IMR-90 (cell line): ENCODE data around the gene SSX2IP.

Experiments used
- BHLHE40 ChIP-seq: fragments of 150-350 bp; IDR thresholded peaks from 2 replicates; pipeline ENCODE4 v1.6.1; 2016; ENCODE audit warnings: mild to moderate bottlenecking, low read depth, low read length
- CEBPB ChIP-seq: IDR thresholded peaks from 2 replicates; pipeline ENCODE4 v1.6.1; 2012; ENCODE audit warnings: low read depth, low read length, improper control_type of control experiment
- CHD1 ChIP-seq: IDR thresholded peaks from 2 replicates; pipeline ENCODE4 v1.6.1; 2012; ENCODE audit warnings: low read depth, low read length, improper control_type of control experiment
- CTCF ChIP-seq: conservative IDR thresholded peaks from 2 replicates; pipeline ENCODE4 v1.5.1; 2012; ENCODE audit warnings: mild to moderate bottlenecking, low read depth, low read length, improper control_type of control experiment
- FOS ChIP-seq: fragments of 150-350 bp; IDR thresholded peaks from 2 replicates; pipeline ENCODE4 v1.6.1; 2016; ENCODE audit warnings: low read depth, low read length
- MAFK ChIP-seq: IDR thresholded peaks from 2 replicates; pipeline ENCODE4 v1.6.1; 2012; ENCODE audit warnings: low read depth, low read length, improper control_type of control experiment
- MXI1 ChIP-seq: IDR thresholded peaks from 2 replicates; pipeline ENCODE4 v1.6.1; 2012; ENCODE audit warnings: low read depth, mild to moderate bottlenecking, low read length, moderate library complexity, borderline replicate concordance
- NFE2L2 ChIP-seq: fragments of 150-350 bp; IDR thresholded peaks from 2 replicates; pipeline ENCODE4 v1.6.1; 2016; ENCODE audit warnings: low read depth, mild to moderate bottlenecking, low read length
- POLR2A ChIP-seq: IDR thresholded peaks from 2 replicates; pipeline ENCODE4 v1.6.1; 2012; ENCODE audit warnings: mild to moderate bottlenecking, low read depth, low read length
- RAD21 ChIP-seq: IDR thresholded peaks from 2 replicates; pipeline ENCODE4 v1.6.1; 2012; ENCODE audit warnings: low read length, improper control_type of control experiment
- RCOR1 ChIP-seq: IDR thresholded peaks from 2 replicates; pipeline ENCODE4 v1.6.1; 2012; ENCODE audit warnings: mild to moderate bottlenecking, low read length, improper control_type of control experiment; ENCODE audit not compliant: insufficient replicate concordance
- RFX5 ChIP-seq: IDR thresholded peaks from 2 replicates; pipeline ENCODE4 v1.8.0; 2012; ENCODE audit warnings: low read depth, mild to moderate bottlenecking, low read length, moderate library complexity
- SMC3 ChIP-seq: fragments of 150-350 bp; IDR thresholded peaks from 2 replicates; pipeline ENCODE4 v1.6.1; 2016; ENCODE audit warnings: low read depth, mild to moderate bottlenecking, antibody characterized with exemption, low read length, moderate library complexity
- USF2 ChIP-seq: fragments of 150-350 bp; IDR thresholded peaks from 2 replicates; pipeline ENCODE4 v1.6.1; 2017; ENCODE audit warnings: mild to moderate bottlenecking, antibody characterized with exemption, low read length, low read depth

- no peak for TF ChIP-seq CTCF
- no peak for TF ChIP-seq POLR2A
- no peak for TF ChIP-seq FOS
- TF ChIP-seq RCOR1, result no peak
- TF ChIP-seq USF2, result no peak
- TF ChIP-seq CEBPB, result no peak
- no peak for TF ChIP-seq RFX5
- TF ChIP-seq SMC3, result no peak
- TF ChIP-seq CHD1, result no peak
- no peak for TF ChIP-seq NFE2L2
- no peak for TF ChIP-seq BHLHE40
- TF ChIP-seq RAD21, result no peak
- no peak for TF ChIP-seq MXI1
- no peak for TF ChIP-seq MAFK
Measured at GRCh38 chr1:84675106-84675505, 15.2 kb downstream of the SSX2IP start.
